HepG2 (cell line): ENCODE measurements around the gene ZNF212. TPM values are rescaled to one million over a fixed set of nuclear protein-coding genes. Genes with fewer than 3 reads are reported as not detected.
A peak's percentile ranks its signal among the peaks of the same experiment; 100 is the strongest.

Experiments used
- ATAC-seq: fragments of 200-7000 bp; cut with Tn5 transposase; 3 replicates; pipeline ENCODE4 v1.9.1; 2020; ENCODE audit warnings: mild to moderate bottlenecking, moderate library complexity
- BruUV-seq: library from RNA; stranded (reverse); fragments of 400-500 nt; replicated peaks from 2 replicates; lab custom pipeline; 2021; lab: Mats Ljungman, UMichigan
- CTCF ChIA-PET: fragments of 300-600 bp; formaldehyde crosslinking; extraction: SDS; loops from one replicate; lab custom pipeline; 2021; ENCODE audit warnings: low total read pairs, inconsistent platforms, low intra/inter-chr PET ratio; lab: Yijun Ruan, JAX
- POLR2A ChIA-PET: fragments of 350-600 bp; sonication (Branson Sonifier 250); formaldehyde crosslinking; loops from one replicate; lab custom pipeline; 2020; ENCODE audit warnings: antibody characterized with exemption, inconsistent platforms; lab: Yijun Ruan, JAX
- DNase-seq: peaks from one replicate; pipeline ENCODE4 v3.0.0-alpha.2; 2015; ENCODE audit warnings: low spot score
- FAIRE-seq: peaks from 3 replicates; lab custom pipeline; 2011; peaks lifted over from hg19 to GRCh38; lab: Jason Lieb, UNC
- H2AFZ ChIP-seq: one replicate; pipeline ENCODE4 v1.6.1; 2011; ENCODE audit warnings: low read length, inconsistent platforms
- H3K27ac ChIP-seq: fragments of 300-600 bp; 3 replicates; pipeline ENCODE4 v1.8.0; 2011; ENCODE audit warnings: mixed run types, mild to moderate bottlenecking, mixed read lengths, low read length, inconsistent platforms; ENCODE audit not compliant: insufficient read depth; ENCODE audit errors: extremely low read length
- H3K27me3 ChIP-seq, 2 experiments: fragments of 200-600 bp in 1 of 2; 2 replicates in 1 of 2; 3 replicates in 1 of 2; pipeline versions ENCODE4 v1.6.0 to v1.8.0; 2011; ENCODE audit warnings: low read length in 2 of 2, mild to moderate bottlenecking in 2 of 2, moderate library complexity in 2 of 2, inconsistent platforms in 1 of 2; ENCODE audit not compliant: insufficient read depth in 2 of 2, control insufficient read depth in 1 of 2
- H3K36me3 ChIP-seq, 2 experiments: fragments of 200-600 bp in 1 of 2; replicated peaks in 1 of 2; 2 replicates in 1 of 2; 3 replicates in 1 of 2; pipeline versions ENCODE4 v1.5.1 to v1.8.0; 2011; ENCODE audit warnings: low read length in 2 of 2, inconsistent platforms in 1 of 2; ENCODE audit not compliant: insufficient read depth in 2 of 2, control insufficient read depth in 1 of 2
- H3K4me1 ChIP-seq: 2 replicates; pipeline ENCODE4 v1.5.1; 2012; ENCODE audit warnings: low read length, inconsistent platforms; ENCODE audit not compliant: insufficient read depth
- H3K4me2 ChIP-seq: 2 replicates; pipeline ENCODE4 v1.6.0; 2011; ENCODE audit warnings: low read depth, low read length, inconsistent platforms
- H3K4me3 ChIP-seq, 3 experiments: fragments of 200-600 bp in 1 of 3; sonication (generic), shearing (Covaris generic) in 1 of 3; replicated peaks in 1 of 3; 2 replicates each; pipeline ENCODE4 v1.5.1; 2011 to 2016; ENCODE audit warnings: low read length in 3 of 3, inconsistent platforms in 2 of 3, low read depth in 2 of 3, mild to moderate bottlenecking in 2 of 3, control low read depth in 1 of 3, mixed read lengths in 1 of 3; ENCODE audit not compliant: insufficient read depth in 1 of 3
- H3K79me2 ChIP-seq: one replicate; pipeline ENCODE4 v1.6.1; 2011; ENCODE audit warnings: low read length, inconsistent platforms; ENCODE audit not compliant: insufficient read depth
- H3K9ac ChIP-seq: 2 replicates; pipeline ENCODE4 v1.6.0; 2011; ENCODE audit warnings: mild to moderate bottlenecking, low read depth, low read length, inconsistent platforms; ENCODE audit not compliant: insufficient read depth
- H3K9me3 ChIP-seq: 2 replicates; pipeline ENCODE4 v1.5.1; 2012; ENCODE audit warnings: mild to moderate bottlenecking, low read length
- H4K20me1 ChIP-seq: 2 replicates; pipeline ENCODE4 v1.6.0; 2011; ENCODE audit warnings: inconsistent platforms, mild to moderate bottlenecking, low read length, moderate library complexity; ENCODE audit not compliant: insufficient read depth
- AFF4 ChIP-seq: sonication (generic); formaldehyde crosslinking; IDR thresholded peaks from 2 replicates; pipeline ENCODE4 v1.4.0; 2020; ENCODE audit warnings: missing genetic modification reagents
- AGO2 ChIP-seq: fragments of 200-400 bp; formaldehyde crosslinking; optimal IDR thresholded peaks from 2 replicates; pipeline ENCODE3; 2017; ENCODE audit warnings: mild to moderate bottlenecking, low read depth, low read length, moderate library complexity
- E2F5 ChIP-seq: sonication (generic); formaldehyde crosslinking; conservative IDR thresholded peaks from 2 replicates; pipeline ENCODE4 v1.4.0; 2020; ENCODE audit warnings: missing genetic modification reagents
- FOXO1 ChIP-seq: sonication (generic); formaldehyde crosslinking; IDR thresholded peaks from 2 replicates; pipeline ENCODE4 v1.4.0; 2020; ENCODE audit warnings: missing genetic modification reagents
- IRX3 ChIP-seq: sonication (generic); formaldehyde crosslinking; IDR thresholded peaks from 2 replicates; pipeline ENCODE4 v1.8.1; 2023; ENCODE audit warnings: mild to moderate bottlenecking, low read depth, missing genetic modification reagents, borderline replicate concordance
- KDM2A ChIP-seq: sonication (generic); formaldehyde crosslinking; IDR thresholded peaks from 2 replicates; pipeline ENCODE4 v1.4.0; 2020; ENCODE audit warnings: low read depth, missing genetic modification reagents, borderline replicate concordance
- MIER2 ChIP-seq: IDR thresholded peaks from 2 replicates; pipeline ENCODE4 v1.6.1; 2016; ENCODE audit warnings: missing biosample characterization, missing genetic modification reagents
- MYC ChIP-seq: sonication (generic); formaldehyde crosslinking; IDR thresholded peaks from 2 replicates; pipeline ENCODE4 v1.9.0; 2021; ENCODE audit warnings: missing genetic modification reagents, borderline replicate concordance
- RBFOX2 ChIP-seq: fragments of 200-400 bp; formaldehyde crosslinking; IDR thresholded peaks from 2 replicates; pipeline ENCODE4 v1.6.1; 2017; ENCODE audit warnings: low read depth, mild to moderate bottlenecking, low read length
- ZBTB26 ChIP-seq: IDR thresholded peaks from 2 replicates; pipeline ENCODE4 v1.6.1; 2016; ENCODE audit warnings: missing compliant biosample characterization, missing genetic modification reagents, borderline replicate concordance
- ZFAT ChIP-seq: sonication (generic); formaldehyde crosslinking; conservative IDR thresholded peaks from 2 replicates; pipeline ENCODE4 v1.8.1; 2023; ENCODE audit warnings: missing genetic modification reagents, inconsistent platforms
- ZMAT3 ChIP-seq: sonication (generic); formaldehyde crosslinking; conservative IDR thresholded peaks from 2 replicates; pipeline ENCODE4 v1.7.0; 2021; ENCODE audit warnings: missing genetic modification reagents
- ZNF788 ChIP-seq: sonication (generic); formaldehyde crosslinking; IDR thresholded peaks from 2 replicates; pipeline ENCODE4 v1.5.0; 2020; ENCODE audit warnings: mild to moderate bottlenecking, missing genetic modification reagents, borderline replicate concordance
- WGBS: methylation state at CpG from one replicate; pipeline ENCODE4 v1.1.6; 2017; ENCODE audit warnings: low lambda C conversion rate; 5-methylcytosine and 5-hydroxymethylcytosine counted together
- in situ Hi-C: cut with HindIII; loops from 2 replicates; pipeline ENCODE4 v1.10.0; 2017; ENCODE audit warnings: low pct_unique_long_range_greater_than_20kb; ENCODE audit not compliant: extremely low pct_ligation_motif_present
- intact Hi-C: fragments of 100-400 bp; cut with micrococcal nuclease; formaldehyde crosslinking; loops from one replicate; pipeline ENCODE4 v1.10.0; 2022; ENCODE audit not compliant: unreplicated experiment
- polyA plus RNA-seq, 8 experiments: library from polyadenylated mRNA; depleted of rRNA in 3 of 8; stranded (reverse) in 7 of 8; unstranded in 1 of 8; fragments of >200 nt; fragmentation: Illumina TruSeq in 4 of 8; extraction: Trizol in 4 of 8; gene quantifications; 2 replicates each; pipeline versions ENCODE4 v1.2.1 to v1.2.3, GENCODE V29; 2011 to 2016; ENCODE audit warnings: low read depth in 4 of 8, missing spikeins in 1 of 8, mixed read lengths in 1 of 8; ENCODE audit not compliant: insufficient read depth in 1 of 8
- total RNA-seq, 5 experiments: library from RNA; depleted of rRNA; stranded (reverse); fragments of >200 nt; fragmentation: Illumina TruSeq; extraction: Trizol; gene quantifications; 2 replicates each; pipeline ENCODE4 v1.2.3, GENCODE V29; 2016; ENCODE audit warnings: low read depth in 1 of 5

The ZNF212 gene
- total and polyA plus RNA-seq, 2 of the 13 experiments (the other 11 are each of a cell fraction or from before 2014, with no cell fraction given), result 2.6 to 3.8 TPM

DNA sequence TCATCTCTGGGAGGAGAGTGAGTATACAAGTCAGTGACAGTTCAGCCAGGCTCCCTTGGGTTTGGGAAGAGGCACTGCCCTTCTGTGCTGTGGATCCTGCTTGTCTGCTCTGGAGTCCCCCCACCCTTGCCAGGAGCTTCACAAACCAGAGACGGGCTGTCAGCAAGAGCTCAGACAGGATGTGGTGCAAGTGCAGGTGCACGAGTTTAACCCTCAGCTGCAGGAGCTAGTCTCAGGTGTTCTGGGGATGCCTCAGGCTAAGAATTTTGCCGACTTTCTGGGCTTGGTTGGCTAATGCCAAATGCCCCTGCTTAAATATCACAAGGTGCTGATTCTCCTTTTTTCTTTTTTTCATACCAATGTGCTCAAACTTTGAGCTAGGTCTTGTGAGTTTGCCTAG lies 44.9 kb downstream of the ZNF212 start (continued):
- TF ChIP-seq ZBTB26 (CRISPR knock-in tag) (no peak), FOXO1 (CRISPR knock-in tag) (no peak), IRX3 (CRISPR knock-in tag) (no peak), ZFAT (CRISPR knock-in tag) (no peak)

DNA sequence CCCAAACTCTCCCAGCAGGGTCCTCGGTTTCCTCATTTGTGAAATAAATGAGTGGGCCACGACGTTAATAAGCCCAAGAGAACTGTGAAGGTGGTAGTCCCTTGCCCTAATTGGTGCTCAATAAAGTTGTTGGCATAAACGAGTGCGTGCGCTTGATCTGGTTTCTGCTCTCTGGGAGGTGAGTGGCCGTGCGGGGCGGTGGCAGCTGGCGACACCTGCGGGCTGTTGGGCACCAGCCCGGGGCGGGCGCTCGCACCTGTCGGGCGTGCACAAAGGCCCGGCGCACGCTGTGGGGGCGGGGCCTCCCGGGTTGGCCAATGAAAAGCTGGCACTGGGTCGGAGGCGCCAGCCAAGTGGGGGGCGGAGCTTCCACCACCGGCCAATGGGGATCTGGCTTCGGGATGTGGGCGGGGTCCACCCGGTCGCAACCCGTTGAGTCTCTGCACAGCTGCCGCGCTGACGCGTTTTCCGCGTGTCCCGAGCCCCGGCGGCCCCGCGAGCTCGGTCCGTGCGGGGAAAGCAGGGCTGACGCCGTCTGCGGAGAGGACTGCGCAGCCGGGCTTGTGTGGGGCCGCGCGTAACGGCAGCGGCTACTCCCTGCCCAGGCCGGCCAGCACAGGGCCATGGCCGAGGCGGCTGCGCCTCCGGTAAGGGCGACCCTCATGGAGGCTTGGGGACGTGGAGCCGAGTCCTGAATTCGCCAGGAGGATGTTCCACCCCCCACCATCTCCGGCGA lies 45.6 kb downstream of the ZNF212 start:
- no TSS peak for BruUV-seq
- 97% methylated on average over 51 of the region's 66 CpGs for WGBS
- no peak overlapping the region for H3K4me2 ChIP-seq
- H3K9me3 ChIP-seq, result no peaks in the 10 kb centered on the region
- peaks cover 1 to 3% of the 10 kb centered on the region in 2 experiments; a peak in 3 of 5 replicates for H3K36me3 ChIP-seq
- peaks cover 10% of the 10 kb centered on the region; the same call in 1 of the 2 replicates for H3K4me1 ChIP-seq
- no peak overlapping the region for H3K4me3 ChIP-seq
- no peaks in the 10 kb centered on the region; a peak in 1 of 5 replicates for H3K27me3 ChIP-seq
- TF ChIP-seq AGO2 (peak; percentile 84), AFF4 (no peak), ZNF788 (CRISPR knock-in tag) (no peak), MYC (CRISPR knock-in tag) (no peak), ZMAT3 (CRISPR knock-in tag) (no peak), MIER2 (CRISPR knock-in tag) (no peak), RBFOX2 (0 out of 2 replicates have a peak, but pooled peaks have one; percentile 16), E2F5 (no peak), KDM2A (no peak)
- CTCF ChIA-PET, result interaction anchor here (0.6 kb wide), 1 partner anchor 24 kb away, joined by 3 read pairs; no protein-coding TSS in a partner anchor
- H2AFZ ChIP-seq, result no peak overlapping the region
- H3K9ac ChIP-seq, result no peak overlapping the region
- no peak for ATAC-seq
- no peaks in the 10 kb centered on the region for H4K20me1 ChIP-seq
- FAIRE-seq, result no peak
- intact Hi-C loops, result no loop called here
- H3K79me2 ChIP-seq, result no peaks in the 10 kb centered on the region
- no peak overlapping the region for H3K27ac ChIP-seq
- DNase-seq, result no peak
- POLR2A ChIA-PET, result no interaction called here
- in situ Hi-C loops, result no loop called here
